HFF-Myc (cell line): Measurements from ENCODE around the gene FUNDC2.
"Not testable (repeated sequence)": the region's sequence is repeated elsewhere in the genome, so short reads cannot be mapped to it uniquely, and the experiment has no call there.

Experiments used
- DNase-seq: peaks from one replicate; pipeline ENCODE4 v3.0.0-alpha.2; 2011; ENCODE audit warnings: low read depth; ENCODE audit errors: extremely low read depth
- H3K4me3 ChIP-seq: replicated peaks from 2 replicates; pipeline ENCODE4 v1.5.1; 2011; ENCODE audit warnings: low read depth, mild to moderate bottlenecking, control low read depth, low read length
- TF ChIP-seq, protein P1 (sequence below): IDR thresholded peaks from 2 replicates; pipeline ENCODE4 v1.5.1; 2012; ENCODE audit warnings: mild to moderate bottlenecking, low read depth, low read length, control low read depth; ENCODE audit errors: missing control alignments

Gene FUNDC2

DNA sequence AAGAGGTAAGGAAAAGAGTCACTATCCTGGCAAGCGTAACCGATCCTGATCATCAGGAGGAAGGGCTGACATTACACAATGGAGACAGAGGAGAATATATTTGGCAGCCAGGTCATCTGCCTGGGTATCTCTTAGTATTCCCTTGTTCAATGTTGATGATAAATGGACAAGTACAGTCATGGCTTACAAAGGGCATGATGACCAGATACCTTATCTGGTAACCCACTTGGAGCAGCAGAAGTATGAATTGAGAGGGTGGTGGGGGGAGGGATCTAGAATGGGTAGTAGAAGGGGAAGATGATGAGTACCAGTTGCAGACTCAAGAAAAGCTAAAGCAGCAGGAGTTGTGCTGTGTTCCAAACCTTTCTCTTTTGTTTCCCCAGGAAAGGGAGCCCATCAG, 21.5 kb upstream of the FUNDC2 start:
- no peak for DNase-seq
- H3K4me3 ChIP-seq: no peak overlapping the region
- TF ChIP-seq, protein P1, sequence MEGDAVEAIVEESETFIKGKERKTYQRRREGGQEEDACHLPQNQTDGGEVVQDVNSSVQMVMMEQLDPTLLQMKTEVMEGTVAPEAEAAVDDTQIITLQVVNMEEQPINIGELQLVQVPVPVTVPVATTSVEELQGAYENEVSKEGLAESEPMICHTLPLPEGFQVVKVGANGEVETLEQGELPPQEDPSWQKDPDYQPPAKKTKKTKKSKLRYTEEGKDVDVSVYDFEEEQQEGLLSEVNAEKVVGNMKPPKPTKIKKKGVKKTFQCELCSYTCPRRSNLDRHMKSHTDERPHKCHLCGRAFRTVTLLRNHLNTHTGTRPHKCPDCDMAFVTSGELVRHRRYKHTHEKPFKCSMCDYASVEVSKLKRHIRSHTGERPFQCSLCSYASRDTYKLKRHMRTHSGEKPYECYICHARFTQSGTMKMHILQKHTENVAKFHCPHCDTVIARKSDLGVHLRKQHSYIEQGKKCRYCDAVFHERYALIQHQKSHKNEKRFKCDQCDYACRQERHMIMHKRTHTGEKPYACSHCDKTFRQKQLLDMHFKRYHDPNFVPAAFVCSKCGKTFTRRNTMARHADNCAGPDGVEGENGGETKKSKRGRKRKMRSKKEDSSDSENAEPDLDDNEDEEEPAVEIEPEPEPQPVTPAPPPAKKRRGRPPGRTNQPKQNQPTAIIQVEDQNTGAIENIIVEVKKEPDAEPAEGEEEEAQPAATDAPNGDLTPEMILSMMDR: no peak

DNA sequence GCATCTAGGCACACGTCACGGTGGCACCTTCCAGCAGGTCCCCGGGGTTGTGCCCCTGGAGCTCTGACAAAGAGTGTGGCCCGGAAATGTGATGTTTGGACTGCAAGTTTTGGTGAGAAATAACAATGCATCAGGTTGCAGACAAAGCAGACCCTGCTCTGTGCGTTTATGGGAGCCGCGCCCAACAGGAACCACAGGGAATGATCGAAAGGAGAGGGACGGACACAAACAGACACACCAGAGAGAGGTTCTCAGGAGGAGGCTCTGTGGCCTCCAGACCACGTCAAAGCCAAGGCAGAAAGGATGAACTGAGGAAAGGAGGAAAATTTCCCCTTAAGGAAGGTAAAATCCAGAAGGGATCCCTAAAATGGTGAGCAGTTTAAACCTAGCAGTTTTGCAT, 20.3 kb upstream of the FUNDC2 start:
- not testable (repeated sequence) for H3K4me3 ChIP-seq, DNase-seq

GRCh38 chrX:155006913-155007671, 19.6 kb upstream of the FUNDC2 start:
- not testable (repeated sequence) for DNase-seq

GRCh38 chrX:155008578-155008977, 18.1 kb upstream of the FUNDC2 start:
- not testable (repeated sequence) for DNase-seq, H3K4me3 ChIP-seq

More at GRCh38 chrX:155006913-155007671, 19.6 kb upstream of the FUNDC2 start:
- not testable (repeated sequence) for H3K4me3 ChIP-seq

- TF ChIP-seq, protein P1: no peak
- no peak for DNase-seq
- no peak overlapping the region for H3K4me3 ChIP-seq
Observed at GRCh38 chrX:155009994-155010472, 16.6 kb upstream of the FUNDC2 start.

GRCh38 chrX:155020591-155020990, 6.1 kb upstream of the FUNDC2 start:
- DNase-seq: no peak
- TF ChIP-seq, protein P1: no peak
- no peak overlapping the region for H3K4me3 ChIP-seq

DNA sequence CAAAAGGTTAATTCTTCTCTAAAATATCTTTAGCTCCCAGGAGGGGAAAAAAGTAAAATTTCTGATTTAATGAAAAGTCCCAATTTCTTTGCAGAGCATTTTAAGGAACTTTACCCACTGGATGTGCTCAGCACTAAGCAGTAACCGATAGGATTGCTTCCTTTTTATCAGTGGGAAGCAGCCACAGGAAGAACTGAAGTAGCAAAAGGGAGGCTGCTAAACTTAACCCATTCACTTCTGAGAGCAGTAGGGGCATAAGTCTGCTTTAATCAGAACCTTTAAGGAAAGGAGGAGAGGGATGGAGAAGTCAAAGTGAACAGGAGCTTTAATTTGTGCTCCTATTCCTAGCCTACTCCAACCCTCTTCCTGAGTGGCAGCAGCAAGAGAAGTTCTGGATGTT, 4.1 kb upstream of the FUNDC2 start, which contains the start of gene F8:
F8 (minus strand) TSS at position 139 of the 400 bp plus-strand sequence. CDS start 171 bp downstream, outside the sequence.
- H3K4me3 ChIP-seq: no peak within 1 kb of the TSS
- TF ChIP-seq, protein P1: no peak
- no peak for DNase-seq

- no peak for DNase-seq
- no peak overlapping the region for H3K4me3 ChIP-seq
- TF ChIP-seq, protein P1: no peak
Observed at GRCh38 chrX:155023907-155024833, 2.5 kb upstream of the FUNDC2 start.
